ENCODE measurements around the gene FAM168A. TPM values are rescaled to one million over a fixed set of nuclear protein-coding genes. Genes with fewer than 3 reads are reported as not detected.

FAM168A gene
- total and polyA plus RNA-seq, 7 donors: 5.3 to 28.6 (median 18.1) TPM

GRCh38 chr11:73645121-73645969 is 47.4 kb upstream of the FAM168A start:
- no peak for TF ChIP-seq CTCF (IDR thresholded peaks at IDR 0.05)
- Histone ChIP-seq H3K27ac (no peak overlapping the region), H3K27me3 (ENCODE audit: insufficient read depth in 3 of 3, low read length in 2 of 3) (no peaks in the 10 kb centered on the region), H3K4me3 (no peak overlapping the region), H3K9me3 (no peaks in the 10 kb centered on the region), H3K36me3 (ENCODE audit: insufficient read depth in 1 of 2, low read depth in 1 of 2) (no peaks in the 10 kb centered on the region), H3K4me1 (peaks cover 3% of the 10 kb centered on the region)
- no peak for DNase-seq
- no peak for ATAC-seq
- intact Hi-C loops (cut with DNase I): no loop called here
- 53 to 55% (median 53%) methylated on average over 16 of the region's 16 CpGs for WGBS, 3 donors

- no peak overlapping the region for H3K27ac ChIP-seq
- TF ChIP-seq CTCF (IDR thresholded peaks at IDR 0.05): no peak
- H3K4me3 ChIP-seq: no peak overlapping the region
- H3K27me3 ChIP-seq (ENCODE audit: insufficient read depth in 3 of 3, low read length in 2 of 3): no peaks in the 10 kb centered on the region
- H3K36me3 ChIP-seq (ENCODE audit: insufficient read depth in 1 of 2, low read depth in 1 of 2): no peaks in the 10 kb centered on the region
- H3K9me3 ChIP-seq: no peaks in the 10 kb centered on the region
- ATAC-seq (no peak), DNase-seq (no peak)
- no peaks in the 10 kb centered on the region for H3K4me1 ChIP-seq
- intact Hi-C loops (cut with DNase I): no loop called here
Measured at GRCh38 chr11:73641668-73642067, 43.8 kb upstream of the FAM168A start.

DNA sequence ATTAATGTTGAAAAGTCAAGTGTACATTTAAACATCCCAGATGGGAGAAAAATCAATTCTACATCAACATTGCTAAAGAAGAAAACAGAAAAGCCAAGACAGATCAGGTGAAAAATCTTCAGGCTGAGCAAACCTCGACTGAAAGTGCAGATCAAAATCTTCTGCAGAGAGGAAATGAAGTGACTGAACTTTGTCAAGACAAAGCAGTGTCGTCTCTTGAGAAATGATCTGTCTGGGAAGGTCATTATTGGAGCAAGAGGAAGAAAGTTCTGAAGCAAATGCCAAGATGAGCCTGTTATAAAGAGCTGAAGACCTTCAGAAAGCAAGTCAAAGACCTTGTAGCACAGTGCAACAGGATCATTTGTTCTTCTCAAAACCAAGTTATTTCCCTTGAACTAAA is 42.7 kb upstream of the FAM168A start:
- DNase-seq: no peak
- intact Hi-C loops (cut with DNase I): no loop called here
- Histone ChIP-seq H3K36me3 (ENCODE audit: insufficient read depth in 1 of 2, low read depth in 1 of 2) (no peaks in the 10 kb centered on the region), H3K4me3 (no peak overlapping the region), H3K4me1 (no peaks in the 10 kb centered on the region), H3K9me3 (no peaks in the 10 kb centered on the region), H3K27me3 (ENCODE audit: insufficient read depth in 3 of 3, low read length in 2 of 3) (no peaks in the 10 kb centered on the region), H3K27ac (no peak overlapping the region)
- no peak for TF ChIP-seq CTCF (IDR thresholded peaks at IDR 0.05)
- 56 to 67% (median 62%) methylated on average over 2 of the region's 2 CpGs for WGBS, 3 donors
- no peak for ATAC-seq

- intact Hi-C loops (cut with DNase I): no loop called here
- H3K27ac ChIP-seq: no peak overlapping the region
- no peaks in the 10 kb centered on the region for H3K27me3 ChIP-seq (ENCODE audit: insufficient read depth in 3 of 3, low read length in 2 of 3)
- no peak for TF ChIP-seq CTCF (IDR thresholded peaks at IDR 0.05)
- ATAC-seq (no peak), DNase-seq (no peak)
- H3K9me3 ChIP-seq: no peaks in the 10 kb centered on the region
- WGBS, 3 donors: 67 to 90% (median 81%) methylated on average over 1 of the region's 1 CpG
- no peaks in the 10 kb centered on the region for H3K4me1 ChIP-seq
- H3K36me3 ChIP-seq (ENCODE audit: insufficient read depth in 1 of 2, low read depth in 1 of 2): no peaks in the 10 kb centered on the region
- H3K4me3 ChIP-seq: no peak overlapping the region
Measured at GRCh38 chr11:73637012-73637411, 39.1 kb upstream of the FAM168A start.

DNA sequence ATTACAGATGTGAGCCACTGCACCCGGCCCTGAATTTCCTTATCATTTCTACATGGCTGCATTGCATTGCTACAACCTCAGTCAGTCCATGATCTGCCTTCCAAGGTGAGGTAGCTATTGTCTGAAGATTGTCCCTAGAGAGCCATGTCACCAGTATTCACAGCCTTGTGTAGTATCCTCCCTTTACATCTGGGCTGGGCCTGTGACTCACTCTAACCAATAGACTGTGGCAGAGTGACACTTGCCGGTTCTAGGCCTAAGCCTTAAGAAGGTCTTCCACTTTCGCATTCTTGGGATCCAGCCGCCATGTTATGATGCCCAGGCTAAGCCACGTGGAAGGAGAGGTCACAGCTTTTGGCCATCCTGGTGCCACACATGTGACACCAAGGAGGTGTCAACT is 38.3 kb upstream of the FAM168A start:
- Histone ChIP-seq H3K36me3 (ENCODE audit: insufficient read depth in 1 of 2, low read depth in 1 of 2) (no peaks in the 10 kb centered on the region), H3K9me3 (no peaks in the 10 kb centered on the region), H3K27ac (no peak overlapping the region), H3K4me1 (no peaks in the 10 kb centered on the region), H3K27me3 (ENCODE audit: insufficient read depth in 3 of 3, low read length in 2 of 3) (no peaks in the 10 kb centered on the region), H3K4me3 (no peak overlapping the region)
- DNase-seq (no peak), ATAC-seq (no peak)
- WGBS, 3 donors: 87 to 91% (median 88%) methylated on average over 5 of the region's 5 CpGs
- intact Hi-C loops (cut with DNase I): no loop called here
- TF ChIP-seq CTCF (IDR thresholded peaks at IDR 0.05): no peak
